Testis (tissue), 2 donors: ENCODE measurements around the gene P3H2.

ENCODE experiments used
- POLR2A ChIP-seq: fragments of 450-650 bp; IDR thresholded peaks from one replicate; pipeline ENCODE4 v1.6.1; 2017; ENCODE audit warnings: antibody characterized with exemption, mild to moderate bottlenecking, moderate library complexity
- TF ChIP-seq, protein P1 (sequence below), 3 experiments: fragments of 450-650 bp in 2 of 3; fragments of 200-600 bp in 1 of 3; sonication (generic) in 1 of 3; IDR thresholded peaks; one replicate each; pipeline ENCODE4 v1.5.1; 2016 to 2019; ENCODE audit warnings: antibody characterized with exemption in 3 of 3, mild to moderate bottlenecking in 2 of 3, moderate library complexity in 1 of 3

DNA sequence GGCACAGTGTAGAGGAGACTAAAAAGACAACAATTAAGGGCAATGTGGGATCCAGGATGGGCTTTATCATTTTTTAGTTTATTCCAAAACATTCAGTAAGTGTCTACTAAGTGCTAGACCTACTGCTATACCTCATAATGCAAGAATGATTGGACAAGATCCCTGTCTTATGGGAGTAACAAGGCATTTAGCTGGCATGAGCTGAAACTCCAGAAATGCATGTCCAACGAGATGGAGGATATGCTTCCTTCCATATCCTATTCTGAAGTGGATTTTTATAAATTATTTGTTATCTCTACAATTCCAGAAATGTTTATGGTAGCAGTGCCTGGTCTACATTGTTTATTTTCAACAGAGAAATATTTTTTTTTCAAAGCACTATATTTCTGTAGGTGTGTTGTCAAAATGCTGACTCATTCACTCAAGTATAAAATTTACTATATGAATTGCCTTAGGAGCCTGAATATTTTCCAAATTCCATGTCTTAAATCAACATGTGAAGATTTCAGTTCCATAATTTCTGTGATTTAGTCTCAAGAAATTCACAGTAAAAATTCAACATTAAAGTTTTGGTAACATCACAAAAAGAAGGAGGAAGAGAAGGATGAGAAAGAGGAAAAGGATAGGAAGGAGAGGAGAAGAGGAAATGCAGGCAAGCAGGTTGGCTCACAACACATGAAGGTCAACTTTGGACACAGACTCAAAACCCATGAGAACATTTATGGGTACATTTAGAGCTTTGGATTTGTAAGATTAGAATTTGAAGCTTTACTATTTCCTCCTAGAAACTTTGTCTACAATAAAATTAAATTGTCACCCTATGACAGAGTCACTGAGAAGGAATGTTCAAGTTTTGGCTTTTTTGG, 88.6 kb downstream of the P3H2 start:
- TF ChIP-seq, protein P1, sequence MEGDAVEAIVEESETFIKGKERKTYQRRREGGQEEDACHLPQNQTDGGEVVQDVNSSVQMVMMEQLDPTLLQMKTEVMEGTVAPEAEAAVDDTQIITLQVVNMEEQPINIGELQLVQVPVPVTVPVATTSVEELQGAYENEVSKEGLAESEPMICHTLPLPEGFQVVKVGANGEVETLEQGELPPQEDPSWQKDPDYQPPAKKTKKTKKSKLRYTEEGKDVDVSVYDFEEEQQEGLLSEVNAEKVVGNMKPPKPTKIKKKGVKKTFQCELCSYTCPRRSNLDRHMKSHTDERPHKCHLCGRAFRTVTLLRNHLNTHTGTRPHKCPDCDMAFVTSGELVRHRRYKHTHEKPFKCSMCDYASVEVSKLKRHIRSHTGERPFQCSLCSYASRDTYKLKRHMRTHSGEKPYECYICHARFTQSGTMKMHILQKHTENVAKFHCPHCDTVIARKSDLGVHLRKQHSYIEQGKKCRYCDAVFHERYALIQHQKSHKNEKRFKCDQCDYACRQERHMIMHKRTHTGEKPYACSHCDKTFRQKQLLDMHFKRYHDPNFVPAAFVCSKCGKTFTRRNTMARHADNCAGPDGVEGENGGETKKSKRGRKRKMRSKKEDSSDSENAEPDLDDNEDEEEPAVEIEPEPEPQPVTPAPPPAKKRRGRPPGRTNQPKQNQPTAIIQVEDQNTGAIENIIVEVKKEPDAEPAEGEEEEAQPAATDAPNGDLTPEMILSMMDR (IDR thresholded peaks at IDR 0.05), result no peak
- no peak for TF ChIP-seq POLR2A
